ENCODE results near the gene SREBF1.

The SREBF1 gene

DNA sequence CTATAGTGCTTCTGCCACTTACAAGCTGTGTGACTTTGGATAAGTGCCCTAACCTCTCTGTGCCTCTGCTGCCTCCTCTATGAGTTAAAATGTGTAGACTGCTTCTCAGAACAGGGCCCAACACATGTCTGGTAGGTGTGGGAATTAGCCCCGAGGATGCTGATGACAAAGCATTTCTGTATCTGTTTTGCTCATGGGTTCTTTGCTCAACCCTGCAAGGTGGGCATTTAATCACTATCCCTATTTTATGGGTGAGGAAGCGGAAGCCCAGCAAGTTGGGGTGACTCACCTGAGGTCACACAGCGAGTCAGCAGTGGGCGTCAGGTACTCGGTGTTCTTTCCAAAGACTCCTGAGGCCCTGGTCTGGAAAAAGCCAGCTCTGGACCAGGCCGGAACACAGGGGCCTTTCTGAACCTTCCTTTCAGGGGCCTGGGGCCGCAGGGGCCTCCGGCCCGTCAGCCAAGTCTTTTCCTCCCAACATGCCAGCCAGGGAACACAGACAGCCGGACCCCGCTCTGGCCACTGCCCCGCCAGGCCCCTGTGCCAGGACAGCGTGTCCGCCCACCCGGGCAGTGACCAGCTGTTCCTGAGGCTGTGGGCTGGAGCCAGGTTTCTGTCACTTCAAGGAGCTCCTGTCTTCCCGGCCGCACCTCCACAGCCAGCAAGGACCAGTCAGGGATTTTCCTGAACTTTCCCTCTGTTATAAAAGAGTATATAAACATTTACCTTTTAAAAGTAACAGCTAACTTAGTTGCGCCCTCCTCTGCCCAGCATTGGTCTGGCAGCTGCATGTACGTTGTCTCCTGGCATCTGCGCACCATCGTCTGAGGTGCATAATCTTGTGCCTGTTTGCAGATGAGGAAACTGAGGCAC is 62.5 kb downstream of the SREBF1 start:
- DNase-seq, result no peak

DNA sequence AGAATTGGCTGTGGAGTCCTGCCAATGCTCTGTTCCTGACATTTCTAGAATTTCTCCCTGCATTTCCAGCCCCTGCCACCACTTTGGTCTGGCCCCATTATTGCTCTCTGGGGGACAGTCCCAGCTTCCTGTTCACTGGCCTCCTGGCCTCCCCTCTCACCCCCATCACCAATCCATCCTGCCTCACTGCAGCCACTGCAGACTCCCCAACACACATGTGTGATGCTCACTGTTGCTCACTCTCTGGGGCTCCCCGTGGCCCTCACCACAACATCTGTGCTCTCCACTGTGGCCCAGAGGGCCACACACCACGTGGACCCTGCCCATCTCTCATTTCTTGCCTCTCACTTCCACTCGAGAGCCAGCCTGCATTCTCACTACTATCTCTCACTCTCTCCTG is 64.6 kb downstream of the SREBF1 start:
- no peak for DNase-seq

- no peak for DNase-seq
Observed at GRCh38 chr17:17771498-17772201, 65.1 kb downstream of the SREBF1 start.

- no peak for DNase-seq
Observed at GRCh38 chr17:17770632-17771044, 66.1 kb downstream of the SREBF1 start.

DNA sequence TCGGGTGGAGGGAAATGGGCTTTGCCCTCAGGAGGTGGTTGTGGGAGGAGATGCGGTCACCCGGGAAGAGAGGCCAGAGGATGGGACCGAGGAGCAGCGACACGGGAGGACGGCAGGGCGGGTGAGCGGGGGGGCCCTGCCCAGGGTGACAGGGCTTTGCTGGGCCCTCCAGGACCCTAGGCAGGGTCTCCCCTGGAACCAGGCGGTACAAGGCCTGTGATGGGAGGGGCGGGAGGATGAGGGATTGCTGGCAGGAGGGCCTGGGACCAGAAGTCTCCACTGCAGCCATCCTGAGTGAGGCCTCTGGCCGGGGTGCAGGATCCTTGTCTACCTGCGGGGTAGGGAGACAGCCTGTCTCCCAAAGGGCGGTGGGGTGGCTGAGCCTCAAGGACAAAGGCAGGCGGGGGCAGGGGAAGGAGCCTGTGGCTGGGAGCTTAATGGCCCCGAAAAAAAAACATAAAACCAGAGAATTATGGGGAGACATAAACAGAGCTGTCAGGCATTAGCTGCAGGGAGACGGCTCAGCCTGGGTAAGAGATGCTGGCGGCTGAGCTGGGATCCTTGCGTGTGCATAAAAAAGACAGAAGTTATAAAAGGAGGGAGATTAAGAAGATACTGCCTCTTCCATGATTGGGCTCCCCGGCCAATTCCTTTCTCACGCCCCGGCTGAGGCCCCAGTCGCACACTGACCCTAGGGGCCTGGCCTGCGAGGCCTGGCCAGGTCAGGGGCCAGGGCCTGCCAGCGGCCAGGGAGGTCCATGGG is 66.7 kb downstream of the SREBF1 start:
- no peak for DNase-seq

- no peak for DNase-seq
Observed at GRCh38 chr17:17768424-17769088, 68.2 kb downstream of the SREBF1 start.

DNA sequence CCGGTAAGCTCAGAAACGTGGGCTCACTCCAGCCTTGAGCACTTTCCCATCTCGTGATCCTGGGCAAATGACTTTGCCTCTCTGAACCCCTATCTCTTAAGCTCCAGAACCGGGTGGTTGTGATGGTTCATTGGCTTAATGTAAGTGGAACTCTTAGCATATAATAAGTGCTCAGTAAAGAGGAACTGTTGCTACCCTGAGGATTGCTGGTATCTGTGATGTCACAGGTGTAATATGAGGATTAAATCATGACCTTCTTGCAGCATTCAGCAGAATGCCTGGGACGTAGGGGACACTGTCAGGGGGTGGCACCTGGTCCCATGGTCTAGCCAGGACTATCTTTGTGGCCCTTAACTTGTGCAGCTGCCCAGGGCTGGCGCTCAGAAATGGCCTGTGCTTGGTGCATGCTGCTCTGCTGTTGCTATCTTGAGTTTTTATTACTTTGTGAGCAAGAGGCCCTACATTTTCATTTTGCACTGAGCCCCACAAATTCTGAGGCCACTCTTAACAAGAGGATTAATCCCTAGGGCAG is 68.8 kb downstream of the SREBF1 start:
- no peak for DNase-seq

DNA sequence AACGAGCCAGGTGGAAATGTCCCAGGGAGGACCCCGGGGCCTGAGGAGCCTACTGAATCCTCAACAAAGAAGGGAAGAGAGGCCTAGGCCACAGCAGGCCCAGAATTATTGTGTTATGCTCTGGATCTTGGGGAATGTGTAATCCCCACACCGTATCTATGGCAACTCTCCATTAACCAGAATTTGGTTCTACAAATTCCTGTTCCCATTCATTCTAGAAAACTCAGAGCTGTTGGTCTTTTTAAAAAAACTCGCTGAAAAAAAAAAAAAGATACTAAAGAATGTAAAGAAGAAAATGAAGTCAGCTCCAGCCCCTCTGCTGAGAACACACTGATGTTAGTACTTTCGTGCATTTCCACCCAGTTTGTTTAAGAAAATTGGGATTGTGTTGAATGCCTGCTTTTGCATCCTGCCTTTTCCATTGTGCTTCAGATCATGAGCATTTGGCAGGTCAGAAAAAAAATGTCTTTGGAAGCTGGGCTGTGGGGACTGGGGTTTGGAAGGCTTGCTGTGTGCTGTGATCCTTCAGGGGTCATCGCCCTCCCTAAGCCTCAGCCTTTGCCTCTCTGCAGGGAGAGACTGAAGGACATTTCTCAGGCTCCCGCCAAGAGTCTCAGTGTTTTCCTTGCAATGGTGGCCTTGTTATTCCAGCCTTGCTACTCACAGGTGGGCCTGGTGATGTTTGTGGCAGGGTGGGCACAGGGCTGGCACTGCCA is 69.5 kb downstream of the SREBF1 start:
- DNase-seq, result no peak

GRCh38 chr17:17766744-17767120 is 70.1 kb downstream of the SREBF1 start:
- DNase-seq, result no peak

GRCh38 chr17:17766077-17766743 is 70.6 kb downstream of the SREBF1 start:
- no peak for DNase-seq

DNA sequence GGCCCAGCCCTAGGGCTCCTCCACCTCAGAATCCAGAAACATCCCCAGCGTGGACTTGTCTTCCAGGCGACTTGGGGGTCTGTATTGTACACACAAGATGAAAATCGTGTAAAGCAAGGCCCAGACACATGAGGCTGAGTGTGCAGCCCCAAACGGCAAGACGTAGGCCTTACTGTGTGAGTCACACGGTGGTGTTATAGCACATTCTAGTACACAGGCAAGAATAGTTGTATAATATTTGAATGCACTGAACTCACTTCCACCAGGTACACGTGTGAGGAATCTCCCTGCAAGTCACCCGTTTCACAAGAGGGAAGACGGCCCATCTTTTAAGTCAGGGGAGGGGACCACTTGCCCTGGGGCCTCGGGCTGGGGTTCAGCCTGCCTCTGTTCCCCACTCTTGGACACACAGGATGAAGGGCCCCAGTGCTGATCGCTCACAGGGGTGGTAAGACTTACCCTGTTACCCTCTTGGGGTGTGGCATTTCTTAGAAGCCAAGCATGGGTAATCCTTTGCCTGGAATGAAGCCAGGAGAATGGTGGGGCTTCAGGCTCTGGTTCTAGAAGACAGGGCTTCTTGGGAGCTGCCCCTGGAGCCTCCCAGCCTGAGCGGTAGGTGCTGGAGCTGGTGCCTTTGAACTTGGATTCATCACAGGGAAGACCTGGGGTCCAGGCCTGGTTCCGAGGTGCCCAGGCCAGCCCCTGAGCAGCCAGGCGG is 71.3 kb downstream of the SREBF1 start:
- no peak for DNase-seq

GRCh38 chr17:17763734-17764133 is 73.1 kb downstream of the SREBF1 start:
- no peak for DNase-seq

- no peak for DNase-seq
Observed at GRCh38 chr17:17763136-17763535, 73.7 kb downstream of the SREBF1 start.

DNA sequence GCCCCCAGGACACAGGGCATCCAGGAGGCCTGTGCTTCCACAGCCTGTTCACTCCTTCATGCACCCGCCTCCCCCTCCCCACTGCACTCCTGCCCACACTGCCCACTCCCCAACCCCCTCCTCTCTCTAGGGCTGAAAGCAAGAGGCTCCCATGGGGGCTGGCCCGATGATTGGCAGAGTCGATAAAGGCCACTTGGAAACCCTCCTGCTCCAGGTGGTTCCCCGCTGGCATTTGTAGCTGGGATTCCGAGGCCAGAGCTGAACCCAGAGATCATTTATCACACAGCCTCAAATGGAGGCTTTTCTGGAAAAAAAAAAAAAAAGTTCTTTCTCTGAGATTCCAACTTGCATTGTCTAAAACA is 74.1 kb downstream of the SREBF1 start:
- no peak for DNase-seq
